ENCODE results near the gene RARRES2. TPM values are rescaled to one million over a fixed set of nuclear protein-coding genes. Genes with fewer than 3 reads are reported as not detected.

The RARRES2 gene
- total RNA-seq, 1 experiment from 2014 or later = 60.9 TPM

GRCh38 chr7:150367677-150368095 lies 26.3 kb upstream of the RARRES2 start:
- Histone ChIP-seq H2BK15ac (ENCODE audit: low read depth, low read length) (no peak overlapping the region), H3K79me1 (ENCODE audit: insufficient read depth, low read depth, low read length, poor library complexity, severe bottlenecking) (peaks cover 7% of the 10 kb centered on the region), H2BK5ac (ENCODE audit: insufficient read length, low read length) (no peak overlapping the region), H3K79me2 (ENCODE audit: insufficient read depth, low read length) (peaks cover 12% of the 10 kb centered on the region; the same call in 1 of the 2 replicates), H3T11ph (ENCODE audit: low read length) (no peak overlapping the region), H3K9ac (ENCODE audit: extremely low read depth, insufficient read length, low read length) (peak overlapping the region; percentile 25), H3K9me3 (ENCODE audit: control insufficient read depth, low read depth, low read length) (no peaks in the 10 kb centered on the region), H4K20me1 (ENCODE audit: control insufficient read depth, insufficient read depth, insufficient read length) (no peaks in the 10 kb centered on the region), H3K56ac (ENCODE audit: insufficient read length, low read depth, low read length) (no peak overlapping the region), H3K27me3 (ENCODE audit: insufficient read depth, low read length) (no peaks in the 10 kb centered on the region), H3K18ac (ENCODE audit: insufficient read length, low read depth, low read length) (peak overlapping the region; percentile 95), H3K4ac (ENCODE audit: low read depth, low read length) (peak overlapping the region; percentile 29), H2BK120ac (ENCODE audit: low read depth, low read length, poor library complexity, severe bottlenecking) (no peak overlapping the region), H2AFZ (ENCODE audit: low read length) (no peak overlapping the region), H4K5ac (ENCODE audit: insufficient read length, low read depth, low read length) (no peak overlapping the region), H3K14ac (ENCODE audit: insufficient read depth, low read length) (peak overlapping the region; percentile 93; the same call in 1 of the 2 replicates), H3K23me2 (ENCODE audit: insufficient read length, low read depth, low read length, poor library complexity, severe bottlenecking) (peaks cover 16% of the 10 kb centered on the region), H4K8ac (replicated peaks; ENCODE audit: insufficient read length, low read depth, low read length) (no peak overlapping the region), H2BK20ac (ENCODE audit: low read depth, low read length, poor library complexity, severe bottlenecking) (no peak overlapping the region), H3K23ac (ENCODE audit: insufficient read length, low read depth, low read length) (no peak overlapping the region), H4K91ac (ENCODE audit: insufficient read length, low read depth, low read length) (peak overlapping the region; percentile 92), H2AK5ac (ENCODE audit: insufficient read length, low read length) (no peak overlapping the region), H3K4me1 (ENCODE audit: insufficient read depth, low read length) (0 out of 2 replicates have a peak, but pooled peaks cover 3% of the 10 kb centered on the region), H3K4me2 (ENCODE audit: insufficient read depth, insufficient read length, low read length) (peak overlapping the region; percentile 46), H2BK12ac (ENCODE audit: insufficient read length, low read depth, low read length) (peak overlapping the region; percentile 88), H3K27ac (ENCODE audit: insufficient read length, low read depth, low read length) (no peak overlapping the region)
- Mint-ChIP-seq H3K36me3 (ENCODE audit: insufficient read depth in 1 of 3, low read depth in 3 of 3) (peaks cover 9 to 25% (median 21%) of the 10 kb centered on the region in 3 experiments; a peak in 6 of 7 replicates), H3K27me3 (ENCODE audit: low read depth) (no peaks in the 10 kb centered on the region; the same call in none of the 2 replicates), H3K27ac (peak overlapping the region; percentile 61 to 95 (median 82); a peak in 4 of 7 replicates), H3K4me1 (peaks cover 41 to 48% of the 10 kb centered on the region in 2 experiments), H3K9me3 (no peaks in the 10 kb centered on the region), H3K4me3 (peak overlapping the region; percentile 78 to 94)
- no peak for TF ChIP-seq CTCF (conservative IDR thresholded peaks at IDR 0.05)
- no CpG with 5 or more reads among the region's 8 CpGs for WGBS (ENCODE audit: extremely low coverage, insufficient read length, low lambda C conversion rate)
- DNase-seq = no peak
